Endodermal cell (in vitro differentiated cells): ENCODE measurements around the gene NCK2. TPM values are rescaled to one million over a fixed set of nuclear protein-coding genes. Genes with fewer than 3 reads are reported as not detected.

Experiments
- DNase-seq: peaks from one replicate; pipeline ENCODE4 v3.0.0-alpha.2; 2017
- H3K27ac ChIP-seq: 2 replicates; pipeline ENCODE4 v1.5.1; 2013; ENCODE audit warnings: mild to moderate bottlenecking, low read depth, low read length, moderate library complexity
- H3K27me3 ChIP-seq: 2 replicates; pipeline ENCODE4 v1.6.1; 2013; ENCODE audit warnings: mild to moderate bottlenecking, low read length, moderate library complexity; ENCODE audit not compliant: insufficient read depth, control insufficient read depth, poor library complexity, severe bottlenecking
- H3K36me3 ChIP-seq: 2 replicates; pipeline ENCODE4 v1.7.0; 2013; ENCODE audit warnings: mild to moderate bottlenecking, low read length, moderate library complexity; ENCODE audit not compliant: control insufficient read depth, insufficient read depth
- H3K4me1 ChIP-seq: one replicate; pipeline ENCODE4 v1.7.0; 2013; ENCODE audit warnings: low read length; ENCODE audit not compliant: control insufficient read depth, insufficient read depth
- H3K4me3 ChIP-seq: 2 replicates; pipeline ENCODE4 v1.5.1; 2013; ENCODE audit warnings: mild to moderate bottlenecking, low read length, moderate library complexity
- H3K9ac ChIP-seq: 2 replicates; pipeline ENCODE4 v1.6.1; 2013; ENCODE audit warnings: mild to moderate bottlenecking, low read length, moderate library complexity; ENCODE audit not compliant: poor library complexity, severe bottlenecking; ENCODE audit errors: extremely low read depth
- H3K9me3 ChIP-seq: 2 replicates; pipeline ENCODE4 v1.6.1; 2013; ENCODE audit warnings: mild to moderate bottlenecking, low read length, moderate library complexity; ENCODE audit not compliant: control insufficient read depth
- H3K27ac Mint-ChIP-seq: 2 replicates; pipeline ENCODE4 v1.8.0; 2020; ENCODE audit warnings: mixed read lengths
- H3K27me3 Mint-ChIP-seq: 2 replicates; pipeline ENCODE4 v1.8.0; 2021; ENCODE audit warnings: mild to moderate bottlenecking, mixed read lengths; ENCODE audit not compliant: insufficient read depth
- H3K36me3 Mint-ChIP-seq: 2 replicates; pipeline ENCODE4 v1.8.0; 2020; ENCODE audit warnings: low read depth, mixed read lengths
- H3K4me1 Mint-ChIP-seq: 2 replicates; pipeline ENCODE4 v1.8.0; 2020; ENCODE audit warnings: mixed read lengths
- H3K4me3 Mint-ChIP-seq: 2 replicates; pipeline ENCODE4 v1.8.0; 2020; ENCODE audit warnings: mild to moderate bottlenecking, moderate library complexity, mixed read lengths
- H3K9me3 Mint-ChIP-seq: 2 replicates; pipeline ENCODE4 v1.8.0; 2020; ENCODE audit warnings: mild to moderate bottlenecking, mixed read lengths
- CTCF ChIP-seq: fragments of 200-600 bp; sonication (generic); conservative IDR thresholded peaks from 2 replicates; pipeline ENCODE4 v1.5.0; 2021; ENCODE audit warnings: antibody characterized with exemption, mild to moderate bottlenecking
- WGBS, 2 experiments: methylation state at CpG; one replicate each; pipeline versions ENCODE4 v1.1.5 to v1.1.7; 2013; ENCODE audit warnings: missing lambda C conversion rate in 2 of 2, mixed read lengths in 1 of 2; ENCODE audit not compliant: insufficient coverage in 1 of 2, insufficient read length in 1 of 2; 5-methylcytosine and 5-hydroxymethylcytosine counted together
- total RNA-seq, 2 donors: library from RNA; stranded (reverse); fragmentation: NEBNext Ultra II Directional in 1 of 2; extraction: Animal tissue kit (Norgen Biotek cat#: 25700) in 1 of 2; gene quantifications; 2 replicates in 1 of 2; 3 replicates in 1 of 2; pipeline ENCODE4 v1.2.1, GENCODE V29; 2021

Gene NCK2
- total RNA-seq, 2 donors from 2014 or later: 58.9 to 63.8 TPM

- DNase-seq: no peak
- Histone ChIP-seq H3K4me1 (peaks cover 17% of the 10 kb centered on the region), H3K36me3 (no peaks in the 10 kb centered on the region), H3K9me3 (no peaks in the 10 kb centered on the region), H3K4me3 (no peak overlapping the region), H3K27me3 (peaks cover 9% of the 10 kb centered on the region), H3K9ac (no peak overlapping the region), H3K27ac (no peak overlapping the region)
- H3K36me3 Mint-ChIP-seq: no peaks in the 10 kb centered on the region
- peaks cover 35% of the 10 kb centered on the region for H3K4me1 Mint-ChIP-seq
- no peaks in the 10 kb centered on the region for H3K9me3 Mint-ChIP-seq
- 94 to 100% methylated on average over 5 to 6 of the region's 6 CpGs for WGBS, 2 experiments
- H3K4me3 Mint-ChIP-seq: no peak overlapping the region
- H3K27ac Mint-ChIP-seq: no peak overlapping the region
- peaks cover 43% of the 10 kb centered on the region for H3K27me3 Mint-ChIP-seq
- no peak for TF ChIP-seq CTCF
These were observed 30.6 kb upstream of the NCK2 start for GRCh38 chr2:105714141-105714540.

DNA sequence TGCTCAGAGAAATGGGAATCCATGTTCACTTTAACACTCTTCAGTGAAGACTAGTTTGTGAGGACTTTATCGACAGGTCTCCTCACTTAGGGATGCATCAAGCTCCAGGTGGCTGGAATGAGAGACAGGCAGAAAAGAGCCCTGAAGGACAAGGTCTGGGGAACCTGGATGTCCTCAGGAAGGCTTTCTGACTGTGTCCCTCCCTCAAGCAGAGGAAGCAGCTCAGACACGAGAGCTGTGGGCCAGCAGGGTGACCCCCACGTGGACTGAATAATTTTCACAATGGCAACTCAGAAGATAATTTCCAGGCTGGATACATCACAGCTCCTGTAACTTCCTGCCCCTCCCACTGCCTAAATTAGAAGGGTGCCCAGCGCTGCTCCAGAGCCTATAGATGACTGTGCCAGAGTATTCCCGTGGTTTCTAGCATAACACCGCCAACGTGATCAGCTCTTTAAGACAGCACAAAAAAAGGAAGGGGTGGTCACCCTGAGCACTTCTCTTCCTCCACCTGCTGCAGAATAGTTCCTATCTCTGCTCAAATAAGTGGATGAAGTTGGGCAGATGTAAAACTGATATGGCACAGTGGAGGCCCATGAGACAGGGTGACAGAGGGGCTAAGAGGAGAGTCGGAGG lies 25.7 kb upstream of the NCK2 start:
- Mint-ChIP-seq H3K36me3 (no peaks in the 10 kb centered on the region), H3K4me1 (peaks cover 1% of the 10 kb centered on the region), H3K27ac (no peak overlapping the region), H3K9me3 (no peaks in the 10 kb centered on the region), H3K27me3 (peaks cover 38% of the 10 kb centered on the region), H3K4me3 (no peak overlapping the region)
- peaks cover 2% of the 10 kb centered on the region for H3K4me1 ChIP-seq
- H3K9ac ChIP-seq: no peak overlapping the region
- H3K4me3 ChIP-seq: no peak overlapping the region
- no peak for TF ChIP-seq CTCF
- H3K9me3 ChIP-seq: no peaks in the 10 kb centered on the region
- 85 to 89% methylated on average over 7 to 8 of the region's 8 CpGs for WGBS, 2 experiments
- no peak overlapping the region for H3K27ac ChIP-seq
- H3K36me3 ChIP-seq: no peaks in the 10 kb centered on the region
- no peak for DNase-seq
- H3K27me3 ChIP-seq: no peaks in the 10 kb centered on the region

DNA sequence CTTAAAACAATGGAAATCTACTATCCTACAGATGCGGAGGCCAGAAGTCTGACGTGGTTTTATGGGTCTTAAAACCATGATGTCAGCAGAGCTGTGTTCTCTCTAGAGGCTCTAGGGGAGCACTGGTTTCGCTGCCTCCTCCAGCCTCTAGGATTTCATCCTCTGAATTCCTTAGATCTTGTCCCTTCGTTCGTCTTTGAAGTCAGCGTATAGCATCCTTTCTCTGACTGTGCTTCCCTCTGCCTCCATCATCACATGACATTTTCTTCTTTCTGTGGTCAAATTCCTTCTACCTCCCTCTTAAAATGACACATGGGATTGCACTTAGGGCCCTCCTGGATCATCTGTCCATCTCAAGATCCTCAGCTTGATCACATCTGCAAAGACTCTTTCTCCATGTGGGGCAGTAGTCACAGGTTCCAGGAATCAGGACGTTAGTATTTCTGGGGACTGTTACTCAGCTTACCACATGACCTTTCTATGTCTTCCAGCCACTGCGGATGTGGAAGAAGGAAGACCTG lies 22.7 kb upstream of the NCK2 start:
- Mint-ChIP-seq H3K4me1 (no peaks in the 10 kb centered on the region), H3K27ac (no peak overlapping the region), H3K36me3 (no peaks in the 10 kb centered on the region), H3K27me3 (peaks cover 18% of the 10 kb centered on the region), H3K4me3 (no peak overlapping the region), H3K9me3 (peaks cover 4% of the 10 kb centered on the region)
- Histone ChIP-seq H3K36me3 (no peaks in the 10 kb centered on the region), H3K4me1 (no peaks in the 10 kb centered on the region), H3K4me3 (no peak overlapping the region), H3K9ac (no peak overlapping the region), H3K27me3 (no peaks in the 10 kb centered on the region), H3K27ac (no peak overlapping the region), H3K9me3 (no peaks in the 10 kb centered on the region)
- 85% methylated on average over 5 to 8 of the region's 8 CpGs for WGBS, 2 experiments
- TF ChIP-seq CTCF: no peak
- no peak for DNase-seq
